GM18526 (cell line): ENCODE results near the gene KLHL25.

Experiments
- POLR2A ChIP-seq: IDR thresholded peaks from 3 replicates; pipeline ENCODE4 v1.6.1; 2011; ENCODE audit not compliant: insufficient read length; ENCODE audit errors: extremely low read depth

Gene KLHL25

DNA sequence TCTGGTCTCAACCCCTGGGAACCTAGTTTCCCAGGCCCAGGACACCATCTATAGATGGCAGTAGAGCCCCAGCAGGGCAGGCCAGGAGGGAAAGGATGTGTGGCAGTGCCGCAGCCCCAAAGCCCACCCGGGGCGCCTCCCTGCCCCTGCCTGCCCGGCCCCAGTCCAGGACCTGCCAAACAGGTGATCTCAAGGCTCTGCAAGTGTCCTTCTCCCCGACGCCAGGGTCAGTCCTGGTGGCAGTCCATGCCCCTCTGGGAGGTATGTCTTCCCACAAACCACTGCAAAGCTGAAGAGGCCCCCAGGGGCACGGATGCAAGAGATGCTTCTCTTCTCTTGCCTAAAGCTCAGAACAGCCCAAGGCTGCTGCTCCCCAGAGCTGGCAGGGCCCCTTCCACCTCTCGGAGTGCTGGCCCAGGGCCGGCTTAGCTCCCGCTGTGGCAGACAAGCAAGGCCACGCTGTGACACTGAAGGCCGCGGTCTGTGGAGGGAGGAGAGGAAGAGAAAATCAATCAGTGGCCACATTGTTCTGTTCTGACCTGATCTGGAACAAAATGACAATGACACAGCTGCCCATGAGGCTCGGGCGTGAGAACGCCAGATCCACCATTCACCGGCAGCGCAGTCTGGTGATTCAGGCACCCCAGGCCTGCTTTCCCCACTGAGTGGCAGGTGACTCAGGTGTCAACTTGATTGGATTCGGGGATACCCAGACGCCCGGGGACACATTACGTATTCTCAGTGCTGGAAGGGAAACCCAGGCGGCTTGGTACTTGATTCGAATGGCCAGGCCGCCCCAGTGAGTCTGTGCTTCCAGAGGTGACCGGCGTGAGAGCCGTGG lies 34.0 kb downstream of the KLHL25 start:
- TF ChIP-seq POLR2A: no peak

- TF ChIP-seq POLR2A: no peak
These were observed 34.7 kb downstream of the KLHL25 start for GRCh38 chr15:85760049-85760448.

DNA sequence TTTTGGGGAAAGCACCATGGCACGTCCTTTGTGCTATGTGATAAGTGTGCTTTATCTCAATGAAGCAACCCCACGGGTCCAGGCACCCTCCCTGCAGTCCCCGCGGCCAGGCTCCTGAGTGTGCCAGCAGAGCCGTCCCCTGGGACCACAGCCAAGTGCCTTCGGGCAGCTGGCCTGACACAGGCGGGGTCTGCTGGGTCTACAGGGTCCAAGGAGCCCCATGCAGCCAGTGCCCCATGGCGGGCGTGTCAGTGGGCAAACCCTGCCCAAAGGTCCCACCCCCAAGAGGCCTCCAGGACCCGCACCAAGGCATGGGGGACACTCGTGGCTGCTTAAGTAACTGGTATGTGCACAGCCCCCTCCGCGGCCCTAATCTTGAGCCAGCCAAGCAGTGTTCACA lies 35.3 kb downstream of the KLHL25 start:
- no peak for TF ChIP-seq POLR2A

GRCh38 chr15:85758655-85758978 lies 36.1 kb downstream of the KLHL25 start:
- no peak for TF ChIP-seq POLR2A

GRCh38 chr15:85757939-85758654 lies 36.6 kb downstream of the KLHL25 start:
- no peak for TF ChIP-seq POLR2A

DNA sequence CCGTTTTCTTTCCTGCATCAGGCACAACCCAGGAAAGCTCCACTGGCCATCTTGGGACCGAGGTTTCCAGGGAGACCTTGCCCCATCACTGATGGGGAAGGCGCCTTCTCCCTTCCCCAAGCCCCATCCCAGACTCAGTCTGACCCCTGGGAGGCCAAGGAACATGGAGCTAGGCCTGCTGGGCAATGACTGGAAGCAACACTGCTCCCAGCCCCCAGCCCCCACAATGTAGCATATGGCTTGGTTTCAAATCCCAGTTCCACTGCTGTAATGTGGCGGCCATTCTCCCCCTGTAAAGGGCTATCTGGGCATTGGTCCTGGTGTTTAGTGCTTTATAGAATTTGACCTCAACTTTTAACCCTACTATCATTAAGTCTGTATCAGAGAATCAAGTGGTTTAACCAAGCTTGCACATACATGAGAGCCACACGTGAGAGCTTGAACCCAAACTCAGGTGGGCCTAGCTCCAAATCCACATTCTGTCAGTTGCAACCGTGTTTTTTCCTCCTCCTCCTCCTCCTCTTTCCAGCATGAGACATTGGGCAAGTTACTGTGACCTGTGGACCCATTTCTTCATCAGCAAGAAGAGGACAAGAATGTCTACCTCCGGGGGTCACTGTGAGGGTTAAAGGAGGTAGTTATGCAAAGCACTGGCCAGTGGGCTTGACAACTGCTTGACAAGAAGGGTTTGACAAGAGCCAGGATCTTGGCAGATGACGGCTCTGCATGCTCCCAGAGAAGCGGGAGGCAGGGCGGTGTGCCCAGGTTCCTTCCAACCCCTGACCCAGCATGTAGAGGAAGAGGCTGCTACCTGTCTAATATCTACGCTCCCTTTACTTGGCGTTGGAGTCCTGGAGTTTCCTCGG lies 37.4 kb downstream of the KLHL25 start:
- TF ChIP-seq POLR2A: no peak

- no peak for TF ChIP-seq POLR2A
These were observed 38.2 kb downstream of the KLHL25 start for GRCh38 chr15:85756411-85757072.

DNA sequence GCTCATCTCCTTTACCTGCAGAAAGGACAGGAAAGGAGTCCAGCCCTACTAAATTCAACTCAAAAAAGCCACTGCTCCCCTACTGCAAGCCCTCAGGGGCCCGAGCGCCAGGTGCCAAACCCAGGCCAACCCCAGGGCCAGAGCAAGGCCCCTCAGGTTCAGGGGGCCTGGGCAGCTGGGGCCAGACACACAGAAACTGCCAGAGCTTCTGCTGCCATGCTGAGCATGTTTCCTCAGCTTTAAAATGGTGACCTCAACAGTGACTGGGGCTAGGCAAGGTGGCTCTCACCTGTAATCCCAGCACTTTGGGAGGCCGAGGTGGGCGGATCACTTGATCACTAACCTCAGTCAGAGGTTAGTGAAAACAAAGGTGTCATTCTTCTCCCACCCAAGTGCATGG lies 38.8 kb downstream of the KLHL25 start:
- no peak for TF ChIP-seq POLR2A

- no peak for TF ChIP-seq POLR2A
These were observed 39.3 kb downstream of the KLHL25 start for GRCh38 chr15:85755471-85755870.

GRCh38 chr15:85754989-85755388 lies 39.7 kb downstream of the KLHL25 start:
- no peak for TF ChIP-seq POLR2A

- no peak for TF ChIP-seq POLR2A
These were observed 40.8 kb downstream of the KLHL25 start for GRCh38 chr15:85753791-85754452.

GRCh38 chr15:85753261-85753660 lies 41.5 kb downstream of the KLHL25 start:
- TF ChIP-seq POLR2A: no peak

DNA sequence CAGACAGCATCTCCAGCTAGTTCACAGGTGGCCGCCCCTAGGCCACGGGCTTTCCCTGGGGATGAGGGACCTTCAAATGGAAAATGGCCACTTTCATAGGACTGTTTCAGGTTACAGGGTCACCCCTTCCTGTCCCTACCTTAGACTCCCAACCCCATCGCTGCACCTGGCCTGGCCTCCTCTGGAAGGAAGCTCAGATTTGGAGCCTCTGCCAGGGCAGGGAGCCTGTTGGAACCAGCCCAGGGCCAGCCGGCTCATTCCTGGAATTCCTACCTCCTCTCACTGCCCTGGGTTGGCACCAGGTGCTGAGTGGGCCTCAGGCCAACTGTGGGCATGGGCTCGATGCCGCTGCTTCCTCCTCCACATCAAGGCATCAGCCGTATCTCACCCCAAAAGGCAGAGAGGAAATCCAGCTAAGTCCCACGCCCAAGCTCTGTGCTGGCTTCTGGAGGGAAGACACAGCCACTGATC lies 42.2 kb downstream of the KLHL25 start:
- TF ChIP-seq POLR2A: no peak

GRCh38 chr15:85752124-85752475 lies 42.6 kb downstream of the KLHL25 start:
- no peak for TF ChIP-seq POLR2A
